Measurements from ENCODE around the gene TMPRSS2.

Gene TMPRSS2

GRCh38 chr21:41537356-41537755 lies 29.4 kb upstream of the TMPRSS2 start:
- H3K4me3 ChIP-seq (ENCODE audit: low read depth, low read length), result no peak overlapping the region
- no peak for TF ChIP-seq CTCF (IDR thresholded peaks at IDR 0.05; ENCODE audit: low read depth, low read length)

GRCh38 chr21:41536827-41537103 lies 28.8 kb upstream of the TMPRSS2 start:
- H3K4me3 ChIP-seq (ENCODE audit: low read depth, low read length), result no peak overlapping the region
- TF ChIP-seq CTCF (IDR thresholded peaks at IDR 0.05; ENCODE audit: low read depth, low read length), result no peak

- no peak for TF ChIP-seq CTCF (IDR thresholded peaks at IDR 0.05; ENCODE audit: low read depth, low read length)
These were observed 28.3 kb upstream of the TMPRSS2 start for GRCh38 chr21:41536076-41536826.

GRCh38 chr21:41530366-41530765 lies 22.4 kb upstream of the TMPRSS2 start:
- TF ChIP-seq CTCF (IDR thresholded peaks at IDR 0.05; ENCODE audit: low read depth, low read length), result no peak
- no peak overlapping the region for H3K4me3 ChIP-seq (ENCODE audit: low read depth, low read length)

More at GRCh38 chr21:41536076-41536826, 28.3 kb upstream of the TMPRSS2 start:
- no peak overlapping the region for H3K4me3 ChIP-seq (ENCODE audit: low read depth, low read length)

- no peak for TF ChIP-seq CTCF (IDR thresholded peaks at IDR 0.05; ENCODE audit: low read depth, low read length)
- no peak overlapping the region for H3K4me3 ChIP-seq (ENCODE audit: low read depth, low read length)
These were observed 21.8 kb upstream of the TMPRSS2 start for GRCh38 chr21:41529769-41530168.

- no peak overlapping the region for H3K4me3 ChIP-seq (ENCODE audit: low read depth, low read length)
- no peak for TF ChIP-seq CTCF (IDR thresholded peaks at IDR 0.05; ENCODE audit: low read depth, low read length)
These were observed 18.6 kb upstream of the TMPRSS2 start for GRCh38 chr21:41526478-41527087.

GRCh38 chr21:41523175-41523574 lies 15.2 kb upstream of the TMPRSS2 start:
- TF ChIP-seq CTCF (IDR thresholded peaks at IDR 0.05; ENCODE audit: low read depth, low read length), result no peak
- H3K4me3 ChIP-seq (ENCODE audit: low read depth, low read length), result no peak overlapping the region

Data from WI38 (cell line).